Lung (tissue), 12 donors: ENCODE measurements around the gene ERVW-1. TPM values are rescaled to one million over a fixed set of nuclear protein-coding genes. Genes with fewer than 3 reads are reported as not detected.

ENCODE experiments used
- ATAC-seq: fragments of 200-7000 bp; cut with Tn5 transposase; one replicate; pipeline ENCODE4 v1.9.1; 2020; ENCODE audit warnings: moderate number of reproducible peaks; ENCODE audit not compliant: insufficient read depth, low FRiP score
- DNase-seq, 3 donors: peaks; one replicate each; pipeline ENCODE4 v3.0.0-alpha.2; 2013 to 2017
- H3K27ac ChIP-seq, 2 donors: one replicate each; pipeline ENCODE4 v1.5.1; 2013; ENCODE audit warnings: mild to moderate bottlenecking in 2 of 2, moderate library complexity in 2 of 2, control low read depth in 1 of 2, inconsistent platforms in 1 of 2, low read depth in 1 of 2, low read length in 1 of 2
- H3K27me3 ChIP-seq, 3 donors: one replicate each; pipeline ENCODE4 v1.5.1; 2013; ENCODE audit warnings: low read length in 2 of 3; ENCODE audit not compliant: control insufficient read depth in 3 of 3, insufficient read depth in 3 of 3
- H3K36me3 ChIP-seq, 4 donors: one replicate each; pipeline ENCODE4 v1.5.1; 2013; ENCODE audit warnings: low read length in 4 of 4, mild to moderate bottlenecking in 1 of 4, moderate library complexity in 1 of 4; ENCODE audit not compliant: control insufficient read depth in 4 of 4, insufficient read depth in 4 of 4
- H3K4me1 ChIP-seq, 5 donors: one replicate each; pipeline ENCODE4 v1.5.1; 2013; ENCODE audit warnings: low read length in 5 of 5, mild to moderate bottlenecking in 2 of 5, moderate library complexity in 1 of 5; ENCODE audit not compliant: control insufficient read depth in 5 of 5, insufficient read depth in 5 of 5
- H3K4me3 ChIP-seq: one replicate; pipeline ENCODE4 v1.5.1; 2013; ENCODE audit warnings: mild to moderate bottlenecking, control low read depth, moderate library complexity
- H3K9ac ChIP-seq, 2 donors: one replicate each; pipeline ENCODE4 v1.5.1; 2013; ENCODE audit warnings: low read length in 2 of 2, control low read depth in 1 of 2; ENCODE audit not compliant: insufficient read depth in 1 of 2
- H3K9me3 ChIP-seq, 4 donors: one replicate each; pipeline ENCODE4 v1.5.1; 2013; ENCODE audit warnings: low read length in 3 of 4, mild to moderate bottlenecking in 1 of 4, moderate library complexity in 1 of 4; ENCODE audit not compliant: control insufficient read depth in 4 of 4, insufficient read depth in 3 of 4
- WGBS, 2 donors: extraction: QIAGEN DNeasy Blood & Tissue Kit; methylation state at CpG; one replicate each; pipeline ENCODE4 v1.1.7; 2013; 5-methylcytosine and 5-hydroxymethylcytosine counted together
- polyA plus RNA-seq, 2 donors: library from polyadenylated mRNA; stranded (reverse); fragments of 200-250 nt; gene quantifications; one replicate each; pipeline ENCODE4 v1.2.1, GENCODE V29; 2013
- total RNA-seq, 2 donors: library from RNA; depleted of rRNA in 1 of 2; stranded (reverse); fragments of >200 nt in 1 of 2; gene quantifications; one replicate each; pipeline ENCODE4 v1.2.1, GENCODE V29; 2014 to 2021
- TF ChIP-seq, protein P1 (sequence below): IDR thresholded peaks from 2 replicates; pipeline ENCODE4 v1.5.1; 2012; ENCODE audit warnings: mild to moderate bottlenecking; ENCODE audit errors: control extremely low read depth, extremely low read depth
- donor health status: control.
- donor health status: control.
- donor health status: Bipolar disorder and iron deficiency.
- donor health status: healthy.
- donor health status: DM: yes; HTN: yes; CAD: no.

ERVW-1 gene
- total and polyA plus RNA-seq, 4 donors = 0.04 to 0.25 TPM; not detected in 2

DNA sequence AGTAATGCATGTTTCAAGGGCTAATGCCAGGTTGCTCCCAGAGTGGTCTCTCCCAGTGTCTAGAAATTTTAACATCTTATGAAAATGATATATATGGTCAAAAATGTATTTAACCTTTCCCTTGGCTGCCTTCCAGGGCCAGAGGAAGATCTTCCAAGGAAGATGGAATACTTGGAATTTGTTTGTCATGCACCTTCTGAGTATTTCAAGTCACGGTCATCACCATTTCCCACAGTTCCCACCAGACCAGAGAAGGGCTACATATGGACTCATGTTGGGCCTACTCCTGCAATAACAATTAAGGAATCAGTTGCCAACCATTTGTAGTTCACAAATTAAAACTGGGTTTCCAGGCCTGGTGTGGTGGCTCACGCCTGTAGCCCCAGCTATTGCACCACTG is 21.5 kb downstream of the ERVW-1 start:
- Histone ChIP-seq H3K9ac (no peak overlapping the region), H3K27me3 (no peaks in the 10 kb centered on the region), H3K36me3 (peaks cover 23 to 52% (median 33%) of the 10 kb centered on the region in 4 donors), H3K27ac (no peak overlapping the region), H3K4me1 (peaks cover 0 to 2% (median 0%) of the 10 kb centered on the region in 5 donors), H3K9me3 (no peaks in the 10 kb centered on the region), H3K4me3 (no peak overlapping the region)
- 92 to 95% methylated on average over 2 of the region's 2 CpGs for WGBS, 2 donors
- TF ChIP-seq, protein P1, sequence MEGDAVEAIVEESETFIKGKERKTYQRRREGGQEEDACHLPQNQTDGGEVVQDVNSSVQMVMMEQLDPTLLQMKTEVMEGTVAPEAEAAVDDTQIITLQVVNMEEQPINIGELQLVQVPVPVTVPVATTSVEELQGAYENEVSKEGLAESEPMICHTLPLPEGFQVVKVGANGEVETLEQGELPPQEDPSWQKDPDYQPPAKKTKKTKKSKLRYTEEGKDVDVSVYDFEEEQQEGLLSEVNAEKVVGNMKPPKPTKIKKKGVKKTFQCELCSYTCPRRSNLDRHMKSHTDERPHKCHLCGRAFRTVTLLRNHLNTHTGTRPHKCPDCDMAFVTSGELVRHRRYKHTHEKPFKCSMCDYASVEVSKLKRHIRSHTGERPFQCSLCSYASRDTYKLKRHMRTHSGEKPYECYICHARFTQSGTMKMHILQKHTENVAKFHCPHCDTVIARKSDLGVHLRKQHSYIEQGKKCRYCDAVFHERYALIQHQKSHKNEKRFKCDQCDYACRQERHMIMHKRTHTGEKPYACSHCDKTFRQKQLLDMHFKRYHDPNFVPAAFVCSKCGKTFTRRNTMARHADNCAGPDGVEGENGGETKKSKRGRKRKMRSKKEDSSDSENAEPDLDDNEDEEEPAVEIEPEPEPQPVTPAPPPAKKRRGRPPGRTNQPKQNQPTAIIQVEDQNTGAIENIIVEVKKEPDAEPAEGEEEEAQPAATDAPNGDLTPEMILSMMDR = no peak
- DNase-seq = no peak
- ATAC-seq = no peak

DNA sequence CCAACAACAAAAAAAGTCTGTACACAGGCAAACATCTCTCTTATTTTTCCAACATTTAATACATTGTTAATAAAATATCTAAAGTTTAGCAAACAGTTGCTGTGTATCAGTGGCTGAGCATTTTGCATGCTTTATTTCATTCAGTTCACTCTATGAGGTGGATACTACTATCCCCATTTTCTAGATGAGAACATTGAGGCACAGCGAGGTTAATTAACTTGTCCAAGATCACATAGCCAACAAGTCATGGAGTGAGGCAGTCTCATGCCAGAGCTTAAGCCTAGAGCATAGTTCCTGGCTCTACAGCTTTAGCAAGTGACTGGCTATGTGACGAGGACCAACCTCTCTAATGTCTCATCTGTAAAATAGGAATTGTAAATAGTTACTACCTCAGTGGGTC is 26.1 kb downstream of the ERVW-1 start:
- no peak overlapping the region for H3K9ac ChIP-seq
- no peaks in the 10 kb centered on the region for H3K27me3 ChIP-seq
- DNase-seq (no peak), ATAC-seq (no peak)
- H3K4me1 ChIP-seq = peaks cover 0 to 10% (median 2%) of the 10 kb centered on the region in 5 donors
- no peak overlapping the region for H3K4me3 ChIP-seq
- H3K36me3 ChIP-seq = peaks cover 27 to 55% (median 37%) of the 10 kb centered on the region in 4 donors
- H3K9me3 ChIP-seq = no peaks in the 10 kb centered on the region
- no peak overlapping the region for H3K27ac ChIP-seq
- 98 to 100% methylated on average over 2 of the region's 2 CpGs for WGBS, 2 donors
- TF ChIP-seq, protein P1 = no peak

- ATAC-seq (peak; percentile 48), DNase-seq (peak; percentile 56 to 81 (median 76))
- peak overlapping the region; percentile 99 for H3K27ac ChIP-seq
- peaks cover 0 to 10% (median 0%) of the 10 kb centered on the region in 5 donors for H3K4me1 ChIP-seq
- peak overlapping the region; percentile 66 to 88 for H3K9ac ChIP-seq
- no peaks in the 10 kb centered on the region for H3K9me3 ChIP-seq
- 0 to 1% methylated on average over 11 of the region's 11 CpGs for WGBS, 2 donors
- H3K36me3 ChIP-seq = peaks cover 9 to 26% (median 17%) of the 10 kb centered on the region in 4 donors
- no peaks in the 10 kb centered on the region for H3K27me3 ChIP-seq
- TF ChIP-seq, protein P1 = peak; percentile 25
- H3K4me3 ChIP-seq = peak overlapping the region; percentile 98
Measured at GRCh38 chr7:92448205-92448747, 29.5 kb downstream of the ERVW-1 start.
